Calu3 (cell line): ENCODE data around the gene TBC1D25. TPM values are rescaled to one million over a fixed set of nuclear protein-coding genes. Genes with fewer than 3 reads are reported as not detected.

ENCODE experiments used
- Bru-seq: library from RNA; stranded (reverse); fragments of 400-500 nt; gene quantifications from one replicate; lab custom pipeline; 2021; lab: Mats Ljungman, UMichigan
- BruChase-seq, 2 experiments: library from RNA; stranded (reverse); fragments of 400-500 nt; gene quantifications; one replicate each; lab custom pipeline; 2021; lab: Mats Ljungman, UMichigan
- BruUV-seq: library from RNA; stranded (reverse); fragments of 400-500 nt; replicated peaks from 2 replicates; lab custom pipeline; 2021; lab: Mats Ljungman, UMichigan
- CTCF ChIA-PET: fragments of 300-600 bp; sonication (Branson Sonifier 250); formaldehyde crosslinking; loops from one replicate; lab custom pipeline; 2022; ENCODE audit warnings: antibody characterized with exemption; lab: Charles Lee
- DNase-seq: peaks from one replicate; pipeline ENCODE4 v3.0.0; 2022
- H3K27ac Mint-ChIP-seq: one replicate; pipeline ENCODE4 v1.8.0; 2022; ENCODE audit warnings: mixed read lengths; ENCODE audit not compliant: unreplicated experiment
- H3K27me3 Mint-ChIP-seq: one replicate; pipeline ENCODE4 v1.8.0; 2022; ENCODE audit warnings: mixed read lengths; ENCODE audit not compliant: unreplicated experiment
- H3K36me3 Mint-ChIP-seq: one replicate; pipeline ENCODE4 v1.8.0; 2022; ENCODE audit warnings: mild to moderate bottlenecking, moderate library complexity, mixed read lengths; ENCODE audit not compliant: insufficient read depth, unreplicated experiment
- H3K4me1 Mint-ChIP-seq: one replicate; pipeline ENCODE4 v1.8.0; 2022; ENCODE audit warnings: mild to moderate bottlenecking, low read depth, mixed read lengths; ENCODE audit not compliant: unreplicated experiment
- H3K4me3 Mint-ChIP-seq: one replicate; pipeline ENCODE4 v1.8.0; 2022; ENCODE audit warnings: mild to moderate bottlenecking, low read depth, moderate library complexity, mixed read lengths; ENCODE audit not compliant: unreplicated experiment
- H3K9me3 Mint-ChIP-seq: one replicate; pipeline ENCODE4 v1.8.0; 2022; ENCODE audit warnings: low read depth, mixed read lengths; ENCODE audit not compliant: unreplicated experiment
- CTCF ChIP-seq: fragments of 200-600 bp; IDR thresholded peaks from one replicate; pipeline ENCODE4 v1.8.0; 2022; ENCODE audit warnings: antibody characterized with exemption; ENCODE audit not compliant: unreplicated experiment
- intact Hi-C: fragments of 100-400 bp; cut with micrococcal nuclease; formaldehyde crosslinking; loops from one replicate; pipeline ENCODE4 v1.10.0; 2022; ENCODE audit not compliant: unreplicated experiment
- long read RNA-seq: library from polyadenylated mRNA; stranded (forward); transcript quantifications from one replicate; pipeline ENCODE4 v2.0.0, GENCODE V29; 2022
- total RNA-seq: library from RNA; stranded (reverse); gene quantifications from 2 replicates; pipeline ENCODE4 v1.2.3, GENCODE V29; 2022

Gene TBC1D25, protein sequence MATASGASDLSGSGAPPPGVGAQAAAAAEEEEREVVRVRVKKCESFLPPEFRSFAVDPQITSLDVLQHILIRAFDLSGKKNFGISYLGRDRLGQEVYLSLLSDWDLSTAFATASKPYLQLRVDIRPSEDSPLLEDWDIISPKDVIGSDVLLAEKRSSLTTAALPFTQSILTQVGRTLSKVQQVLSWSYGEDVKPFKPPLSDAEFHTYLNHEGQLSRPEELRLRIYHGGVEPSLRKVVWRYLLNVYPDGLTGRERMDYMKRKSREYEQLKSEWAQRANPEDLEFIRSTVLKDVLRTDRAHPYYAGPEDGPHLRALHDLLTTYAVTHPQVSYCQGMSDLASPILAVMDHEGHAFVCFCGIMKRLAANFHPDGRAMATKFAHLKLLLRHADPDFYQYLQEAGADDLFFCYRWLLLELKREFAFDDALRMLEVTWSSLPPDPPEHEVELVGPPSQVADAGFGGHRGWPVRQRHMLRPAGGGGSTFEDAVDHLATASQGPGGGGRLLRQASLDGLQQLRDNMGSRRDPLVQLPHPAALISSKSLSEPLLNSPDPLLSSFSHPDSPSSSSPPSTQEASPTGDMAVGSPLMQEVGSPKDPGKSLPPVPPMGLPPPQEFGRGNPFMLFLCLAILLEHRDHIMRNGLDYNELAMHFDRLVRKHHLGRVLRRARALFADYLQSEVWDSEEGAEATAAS
- 18.2 and 19.4 TPM in 2 replicates for total RNA-seq
- Bru-seq, nascent RNA, result percentile 67 among the genes with signal in this experiment
- percentile 70 among the genes with signal in this experiment for BruChase-seq, experiment 1, labeled RNA remaining after a 6-hour chase
- percentile 70 among the genes with signal in this experiment for BruChase-seq, experiment 2, labeled RNA remaining after a 2-hour chase
- long read RNA-seq, full-length matches to known transcripts, result 13 of 27 reads
- long read RNA-seq, partial matches to known transcripts, result 2 of 27 reads
- long read RNA-seq, other reads (novel, unspliced or antisense), result 12 of 27 reads

DNA sequence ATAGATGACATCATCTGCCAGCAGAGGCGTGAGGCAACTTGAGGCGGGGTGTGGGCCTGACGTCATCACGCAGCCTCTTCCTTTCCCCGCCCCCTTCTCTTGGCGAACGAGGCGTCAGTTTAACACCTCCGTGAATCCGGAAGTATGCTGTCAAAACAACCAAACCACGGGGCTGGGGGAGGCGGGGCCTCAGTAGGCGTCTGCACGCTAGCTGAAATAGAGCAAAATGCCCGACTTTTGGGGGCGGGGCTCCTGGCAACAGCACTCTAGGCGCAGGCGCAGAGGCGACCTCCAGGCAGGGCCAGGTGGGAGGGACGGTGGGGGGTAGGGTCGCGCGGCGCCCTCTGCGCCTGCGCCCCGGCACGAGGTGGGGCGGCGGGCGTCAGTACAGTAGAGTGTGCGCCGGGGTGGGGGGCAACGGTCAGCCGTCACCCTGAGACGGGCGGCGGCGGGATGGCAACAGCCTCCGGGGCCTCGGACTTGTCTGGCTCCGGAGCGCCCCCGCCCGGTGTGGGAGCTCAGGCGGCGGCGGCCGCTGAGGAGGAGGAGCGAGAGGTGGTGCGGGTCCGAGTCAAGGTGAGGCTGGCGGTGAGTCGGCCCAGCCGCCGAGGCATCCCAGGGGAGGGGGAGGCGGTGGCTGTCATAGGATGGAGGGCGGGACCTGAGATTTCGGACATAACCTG is at the start of gene TBC1D25:
TSS of gene TBC1D25 (plus strand) at position 370 of the 683 bp plus-strand sequence. CDS start at position 454, 84 bp downstream.
- BruUV-seq, result no TSS peak
- intact Hi-C loops, result no loop called here
- Mint-ChIP-seq H3K9me3 (no peaks in the 10 kb centered on the region), H3K36me3 (peaks cover 23% of the 10 kb centered on the region), H3K4me1 (peaks cover 17% of the 10 kb centered on the region), H3K4me3 (peak within 1 kb of the TSS; percentile 74), H3K27me3 (no peaks in the 10 kb centered on the region), H3K27ac (peak within 1 kb of the TSS; percentile 10)
- TF ChIP-seq CTCF, result no peak
- CTCF ChIA-PET, result interaction anchor here (0.7 to 1.6 kb wide), 8 partner anchors 9 to 1473 kb away, joined by 3 to 10 read pairs (median 6); partner anchors contain the start of gene RBM3
- DNase-seq, result peak; percentile 97

DNA sequence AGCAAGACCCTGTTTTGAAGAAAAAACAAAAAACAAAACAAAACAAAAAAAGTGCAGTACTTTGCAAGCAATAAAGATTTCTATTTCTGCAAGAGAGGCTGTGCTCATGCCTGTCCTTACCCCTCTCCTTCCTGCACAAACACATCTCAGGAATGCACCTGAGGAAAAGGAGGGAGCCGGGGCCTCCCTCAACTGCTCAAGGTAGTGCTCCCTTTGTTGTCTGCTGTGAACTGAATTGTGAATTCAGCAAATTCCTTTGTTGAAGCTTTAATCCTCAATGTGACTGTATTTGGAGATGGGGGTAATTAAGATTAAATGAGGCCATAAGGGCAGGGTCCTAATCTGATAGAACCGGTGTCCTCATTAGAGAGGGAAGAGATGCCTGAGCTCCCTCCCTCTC is 49.6 kb upstream of the TBC1D25 start:
- intact Hi-C loops, result no loop called here
- Mint-ChIP-seq H3K4me3 (no peak overlapping the region), H3K36me3 (peaks cover 21% of the 10 kb centered on the region), H3K27ac (no peak overlapping the region), H3K9me3 (no peaks in the 10 kb centered on the region), H3K4me1 (peaks cover 29% of the 10 kb centered on the region), H3K27me3 (no peaks in the 10 kb centered on the region)
- no TSS peak for BruUV-seq
- TF ChIP-seq CTCF, result no peak
- CTCF ChIA-PET, result interaction anchor here (0.5 kb wide), 1 partner anchor 21 kb away, joined by 3 read pairs; no protein-coding TSS in a partner anchor
- no peak for DNase-seq

DNA sequence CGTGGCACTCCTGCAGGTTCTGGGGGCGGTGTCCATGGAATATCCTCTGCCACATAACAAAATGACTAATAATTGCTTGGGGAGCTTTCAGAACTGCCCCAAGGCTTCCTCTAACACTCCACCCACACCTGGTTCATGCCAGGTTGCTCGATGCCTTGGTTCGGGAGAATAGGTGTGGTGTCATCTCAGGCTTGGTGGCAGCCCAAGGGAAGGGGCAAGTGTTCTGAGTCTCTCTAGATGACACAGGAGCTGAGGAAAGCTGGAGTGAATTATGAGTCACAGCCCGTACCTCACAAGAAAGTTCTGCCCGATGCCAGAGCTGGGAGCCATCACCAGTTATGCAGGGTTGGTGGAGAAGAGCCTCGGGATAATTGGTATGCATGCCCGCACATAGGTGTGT is 48.9 kb upstream of the TBC1D25 start:
- no peak for DNase-seq
- no TSS peak for BruUV-seq

More for the DNA sequence above, 48.9 kb upstream of the TBC1D25 start:
- H3K27me3 Mint-ChIP-seq, result no peaks in the 10 kb centered on the region
- intact Hi-C loops, result no loop called here
- H3K9me3 Mint-ChIP-seq, result no peaks in the 10 kb centered on the region
- H3K4me3 Mint-ChIP-seq, result no peak overlapping the region
- no peak overlapping the region for H3K27ac Mint-ChIP-seq
- H3K36me3 Mint-ChIP-seq, result peaks cover 21% of the 10 kb centered on the region
- CTCF ChIA-PET, result interaction anchor here (0.5 kb wide), 1 partner anchor 22 kb away, joined by 3 read pairs; no protein-coding TSS in a partner anchor
- H3K4me1 Mint-ChIP-seq, result peaks cover 29% of the 10 kb centered on the region
- no peak for TF ChIP-seq CTCF
